HepG2 (cell line): ENCODE results near the gene CCT3. TPM values are rescaled to one million over a fixed set of nuclear protein-coding genes. Genes with fewer than 3 reads are reported as not detected.

ENCODE experiments used
- EP300 ChIP-seq, 3 experiments: sonication (generic) in 1 of 3; formaldehyde crosslinking in 1 of 3; IDR thresholded peaks; 2 replicates each; pipeline versions ENCODE4 v1.5.1 to v1.6.1; 2011 to 2020; ENCODE audit warnings: low read depth in 2 of 3, low read length in 2 of 3, borderline replicate concordance in 1 of 3, improper control_type of control experiment in 1 of 3, mild to moderate bottlenecking in 1 of 3, missing genetic modification reagents in 1 of 3, moderate library complexity in 1 of 3
- HNRNPL ChIP-seq: fragments of 200-400 bp; formaldehyde crosslinking; IDR thresholded peaks from 2 replicates; pipeline ENCODE4 v1.6.1; 2017; ENCODE audit warnings: mild to moderate bottlenecking, low read depth, low read length
- KDM4B ChIP-seq: sonication (generic); formaldehyde crosslinking; IDR thresholded peaks from 2 replicates; pipeline ENCODE4 v1.4.0; 2020; ENCODE audit warnings: missing genetic modification reagents
- KLF13 ChIP-seq: sonication (generic); formaldehyde crosslinking; IDR thresholded peaks from 2 replicates; pipeline ENCODE4 v1.4.0; 2020; ENCODE audit warnings: mild to moderate bottlenecking, missing genetic modification reagents
- KLF9 ChIP-seq: IDR thresholded peaks from 2 replicates; pipeline ENCODE4 v1.6.1; 2016; ENCODE audit warnings: low read depth
- MLX ChIP-seq: IDR thresholded peaks from 2 replicates; pipeline ENCODE4 v1.6.1; 2016
- SMYD3 ChIP-seq: sonication (generic); formaldehyde crosslinking; IDR thresholded peaks from 2 replicates; pipeline ENCODE4 v1.8.1; 2023; ENCODE audit warnings: mild to moderate bottlenecking, missing genetic modification reagents
- SPEN ChIP-seq: sonication (generic); formaldehyde crosslinking; IDR thresholded peaks from 2 replicates; pipeline ENCODE4 v1.5.1; 2020; ENCODE audit warnings: low read depth, mild to moderate bottlenecking, missing genetic modification reagents
- TBL1XR1 ChIP-seq: fragments of 150-350 bp; IDR thresholded peaks from 2 replicates; pipeline ENCODE4 v1.6.1; 2014; ENCODE audit warnings: borderline replicate concordance, low read length; ENCODE audit not compliant: partially characterized antibody
- TCF12 ChIP-seq, 2 experiments: fragments of 450-650 bp in 1 of 2; sonication (generic) in 1 of 2; formaldehyde crosslinking in 1 of 2; IDR thresholded peaks; 2 replicates each; pipeline versions ENCODE4 v1.6.1 to v1.8.0; 2017 to 2022; ENCODE audit warnings: antibody characterized with exemption in 1 of 2, mild to moderate bottlenecking in 1 of 2, missing genetic modification reagents in 1 of 2, moderate library complexity in 1 of 2
- U2AF1 ChIP-seq: fragments of 200-400 bp; formaldehyde crosslinking; optimal IDR thresholded peaks from 2 replicates; pipeline ENCODE3; 2017; ENCODE audit warnings: mild to moderate bottlenecking, low read depth, low read length
- UBTF ChIP-seq: sonication (generic); formaldehyde crosslinking; IDR thresholded peaks from 2 replicates; pipeline ENCODE4 v1.4.0; 2020; ENCODE audit warnings: mild to moderate bottlenecking, missing genetic modification reagents
- ZBED4 ChIP-seq: sonication (generic); formaldehyde crosslinking; IDR thresholded peaks from 2 replicates; pipeline ENCODE4 v1.4.0; 2020; ENCODE audit warnings: missing genetic modification reagents, borderline replicate concordance
- ZFY ChIP-seq: sonication (generic); formaldehyde crosslinking; IDR thresholded peaks from 2 replicates; pipeline ENCODE4 v1.4.0; 2020; ENCODE audit warnings: missing genetic modification reagents
- ZNF12 ChIP-seq: sonication (generic); formaldehyde crosslinking; IDR thresholded peaks from 2 replicates; pipeline ENCODE4 v1.5.0; 2020; ENCODE audit warnings: missing genetic modification reagents
- ZNF253 ChIP-seq: sonication (generic); formaldehyde crosslinking; IDR thresholded peaks from 2 replicates; pipeline ENCODE4 v1.8.0; 2022; ENCODE audit warnings: mild to moderate bottlenecking, missing genetic modification reagents, borderline replicate concordance
- ZNF3 ChIP-seq: IDR thresholded peaks from 2 replicates; pipeline ENCODE4 v1.7.0; 2017; ENCODE audit warnings: inconsistent platforms
- ZNF674 ChIP-seq: sonication (generic); formaldehyde crosslinking; IDR thresholded peaks from 2 replicates; pipeline ENCODE4 v1.5.0; 2020; ENCODE audit warnings: low read depth, mild to moderate bottlenecking, missing genetic modification reagents
- ZNF782 ChIP-seq: sonication (generic); formaldehyde crosslinking; IDR thresholded peaks from 2 replicates; pipeline ENCODE4 v1.4.0; 2020; ENCODE audit warnings: missing genetic modification reagents, mild to moderate bottlenecking, borderline replicate concordance
- ZSCAN31 ChIP-seq: sonication (generic); formaldehyde crosslinking; IDR thresholded peaks from 2 replicates; pipeline ENCODE4 v1.5.0; 2020; ENCODE audit warnings: low read depth, mild to moderate bottlenecking, missing genetic modification reagents
- polyA plus RNA-seq, 8 experiments: library from polyadenylated mRNA; depleted of rRNA in 3 of 8; stranded (reverse) in 7 of 8; unstranded in 1 of 8; fragments of >200 nt; fragmentation: Illumina TruSeq in 4 of 8; extraction: Trizol in 4 of 8; gene quantifications; 2 replicates each; pipeline versions ENCODE4 v1.2.1 to v1.2.3, GENCODE V29; 2011 to 2016; ENCODE audit warnings: low read depth in 4 of 8, missing spikeins in 1 of 8, mixed read lengths in 1 of 8; ENCODE audit not compliant: insufficient read depth in 1 of 8
- total RNA-seq, 5 experiments: library from RNA; depleted of rRNA; stranded (reverse); fragments of >200 nt; fragmentation: Illumina TruSeq; extraction: Trizol; gene quantifications; 2 replicates each; pipeline ENCODE4 v1.2.3, GENCODE V29; 2016; ENCODE audit warnings: low read depth in 1 of 5

The CCT3 gene
- total and polyA plus RNA-seq, 2 of the 13 experiments (the other 11 are each of a cell fraction or from before 2014, with no cell fraction given), result 319 to 615 TPM

- TF ChIP-seq UBTF (CRISPR knock-in tag), result 0 out of 2 replicates have a peak, but pooled peaks have one; percentile 32
- no peak for TF ChIP-seq ZNF782 (CRISPR knock-in tag)
- 0 out of 2 replicates have a peak, but pooled peaks have one; percentile 50 for TF ChIP-seq ZNF674 (CRISPR knock-in tag)
- no peak for TF ChIP-seq HNRNPL
- TF ChIP-seq ZNF253 (CRISPR knock-in tag), result peak; percentile 40; the same call in 1 of the 2 replicates
- TF ChIP-seq ZSCAN31 (CRISPR knock-in tag), result 0 out of 2 replicates have a peak, but pooled peaks have one; percentile 50
- TF ChIP-seq MLX (CRISPR knock-in tag), result no peak
- no peak for TF ChIP-seq ZFY (CRISPR knock-in tag)
- TF ChIP-seq U2AF1, result no peak
- TF ChIP-seq ZNF12 (CRISPR knock-in tag), result no peak
- no peak for TF ChIP-seq ZBED4 (CRISPR knock-in tag)
- no peak for TF ChIP-seq EP300 (IDR thresholded peaks at IDR 0.05; ENCODE audit: low read depth in 2 of 2, low read length in 2 of 2)
- no peak for TF ChIP-seq EP300 (CRISPR knock-in tag; IDR thresholded peaks at IDR 0.05; ENCODE audit: borderline replicate concordance)
- no peak for TF ChIP-seq KLF13
- TF ChIP-seq TCF12 (IDR thresholded peaks at IDR 0.05), result no peak
- TF ChIP-seq TCF12 (CRISPR knock-in tag; IDR thresholded peaks at IDR 0.05), result no peak
- TF ChIP-seq TBL1XR1, result no peak
- no peak for TF ChIP-seq KDM4B
- no peak for TF ChIP-seq KLF9
- no peak for TF ChIP-seq ZNF3 (CRISPR knock-in tag)
- no peak for TF ChIP-seq SPEN
- no peak for TF ChIP-seq SMYD3 (CRISPR knock-in tag)
These were observed 258 bp downstream of the CCT3 start (continued) for GRCh38 chr1:156337888-156338179.
